8988T (cell line): ENCODE measurements around the gene HOXC10.

Experiments used
- DNase-seq: peaks from one replicate; pipeline ENCODE4 v3.0.0; 2011

The HOXC10 gene

DNA sequence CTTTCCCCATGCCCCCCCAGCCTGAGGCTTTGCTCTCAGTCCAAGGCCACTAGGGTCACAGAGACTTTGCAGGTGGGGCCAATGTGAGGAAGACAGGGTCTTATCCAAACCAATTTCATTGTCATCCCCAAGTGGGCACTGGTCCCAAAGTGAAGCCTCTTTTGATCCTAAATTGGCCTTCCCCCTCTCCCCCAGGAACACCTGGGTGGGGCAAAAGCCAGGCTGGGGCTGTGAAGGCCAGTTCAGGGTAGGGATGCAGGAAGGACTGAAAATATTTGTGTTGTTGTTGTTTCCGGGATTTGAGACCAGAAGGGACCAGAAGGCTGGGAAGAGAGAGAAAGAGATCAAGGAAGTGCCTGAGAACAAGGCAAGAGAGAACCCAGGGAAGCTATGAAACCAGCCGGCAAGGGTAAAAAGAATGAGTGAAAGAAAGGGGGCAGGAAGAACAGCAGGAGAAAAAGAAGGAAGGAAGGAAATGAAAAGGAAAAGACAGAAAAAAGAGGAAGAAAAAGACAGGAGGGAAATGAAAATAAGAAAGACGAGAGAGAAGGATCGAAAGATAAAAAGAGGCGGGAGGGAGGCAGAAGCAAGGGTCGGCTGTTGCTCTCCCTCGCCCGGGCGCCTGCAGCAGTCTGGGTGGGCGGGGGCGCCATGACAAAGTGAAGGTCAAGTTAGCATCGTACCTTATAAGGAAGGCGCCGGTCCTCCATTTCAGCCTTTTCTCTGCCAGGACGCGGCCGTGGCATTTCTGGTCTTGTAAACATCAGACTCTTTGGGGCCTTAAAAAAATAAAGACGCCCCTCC lies 19.5 kb upstream of the HOXC10 start:
- DNase-seq: no peak

DNA sequence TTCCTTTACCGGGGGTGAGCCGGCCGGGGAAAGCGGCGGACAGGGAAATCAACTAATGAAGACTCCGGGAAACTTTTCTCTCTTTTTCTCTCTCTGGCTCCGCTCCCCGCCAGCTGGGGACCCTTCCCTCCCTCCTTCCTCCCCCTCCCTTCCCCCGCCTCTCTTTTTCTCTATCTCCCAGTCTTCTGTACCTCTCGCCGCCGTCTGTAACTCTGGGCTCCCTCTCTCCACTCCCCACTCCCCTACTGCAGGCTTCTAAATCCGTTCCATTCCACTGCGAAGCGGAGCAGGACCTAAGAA lies 18.9 kb upstream of the HOXC10 start:
- no peak for DNase-seq

DNA sequence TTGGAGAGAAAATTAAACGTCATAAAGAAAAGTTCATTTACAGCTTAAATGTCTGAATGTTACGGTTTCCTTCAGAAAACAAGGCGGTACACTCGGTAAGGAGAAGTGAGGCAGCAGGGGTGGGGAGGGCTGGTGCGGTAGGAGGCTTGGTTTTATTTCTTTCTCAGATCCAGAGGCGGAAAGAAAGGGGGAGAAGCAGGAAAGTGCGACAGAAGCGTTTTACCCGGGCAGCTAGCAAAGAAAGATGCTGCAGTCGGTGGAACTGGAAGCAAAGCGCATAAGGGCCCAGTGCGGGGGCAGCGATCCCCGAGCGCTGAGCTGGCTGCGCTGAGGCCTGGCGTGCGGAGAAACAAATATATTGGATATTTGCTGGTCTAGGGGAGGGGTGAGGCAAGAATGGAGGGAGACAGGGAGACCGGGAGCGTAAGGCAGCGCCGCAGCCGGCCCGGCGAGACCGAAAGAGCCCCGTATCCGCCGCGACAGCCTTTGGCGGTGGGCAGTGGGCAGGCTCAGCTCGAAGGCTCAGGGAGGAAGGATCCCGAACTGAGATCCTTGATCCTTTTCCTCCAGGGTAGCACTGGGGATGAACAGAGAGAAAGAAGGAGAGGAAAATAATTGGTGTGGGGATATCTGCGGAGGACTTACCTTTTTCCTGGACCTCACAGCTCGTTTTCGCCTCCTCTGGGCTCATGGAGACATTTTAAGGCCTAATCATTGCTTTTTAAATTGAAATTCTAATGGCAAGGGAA lies 18.4 kb upstream of the HOXC10 start:
- DNase-seq: no peak

DNA sequence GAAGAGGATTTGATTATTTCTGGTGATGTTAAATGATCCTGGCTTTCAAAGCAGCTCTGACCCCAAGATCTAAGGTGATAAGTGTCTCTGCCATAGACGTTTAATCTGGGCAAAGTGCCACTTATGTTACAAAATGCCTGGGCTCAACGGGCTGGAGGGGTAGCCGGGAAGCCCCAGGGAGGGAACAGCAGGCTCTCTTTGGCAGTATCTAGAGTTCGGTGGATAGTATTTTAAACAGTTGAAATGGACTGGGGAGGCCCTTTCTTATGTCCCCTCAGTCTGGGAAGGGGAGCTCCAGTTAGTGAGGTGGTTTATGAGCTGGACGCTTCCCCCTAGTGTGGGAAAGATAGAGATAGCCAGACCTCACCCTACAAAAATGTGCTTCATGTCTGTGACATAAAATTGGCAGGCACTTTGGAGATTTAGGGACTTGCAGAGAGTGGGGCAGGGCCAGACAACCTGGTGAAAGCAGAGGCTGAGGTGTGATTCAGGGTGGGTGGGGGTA lies 17.5 kb upstream of the HOXC10 start:
- DNase-seq: no peak

DNA sequence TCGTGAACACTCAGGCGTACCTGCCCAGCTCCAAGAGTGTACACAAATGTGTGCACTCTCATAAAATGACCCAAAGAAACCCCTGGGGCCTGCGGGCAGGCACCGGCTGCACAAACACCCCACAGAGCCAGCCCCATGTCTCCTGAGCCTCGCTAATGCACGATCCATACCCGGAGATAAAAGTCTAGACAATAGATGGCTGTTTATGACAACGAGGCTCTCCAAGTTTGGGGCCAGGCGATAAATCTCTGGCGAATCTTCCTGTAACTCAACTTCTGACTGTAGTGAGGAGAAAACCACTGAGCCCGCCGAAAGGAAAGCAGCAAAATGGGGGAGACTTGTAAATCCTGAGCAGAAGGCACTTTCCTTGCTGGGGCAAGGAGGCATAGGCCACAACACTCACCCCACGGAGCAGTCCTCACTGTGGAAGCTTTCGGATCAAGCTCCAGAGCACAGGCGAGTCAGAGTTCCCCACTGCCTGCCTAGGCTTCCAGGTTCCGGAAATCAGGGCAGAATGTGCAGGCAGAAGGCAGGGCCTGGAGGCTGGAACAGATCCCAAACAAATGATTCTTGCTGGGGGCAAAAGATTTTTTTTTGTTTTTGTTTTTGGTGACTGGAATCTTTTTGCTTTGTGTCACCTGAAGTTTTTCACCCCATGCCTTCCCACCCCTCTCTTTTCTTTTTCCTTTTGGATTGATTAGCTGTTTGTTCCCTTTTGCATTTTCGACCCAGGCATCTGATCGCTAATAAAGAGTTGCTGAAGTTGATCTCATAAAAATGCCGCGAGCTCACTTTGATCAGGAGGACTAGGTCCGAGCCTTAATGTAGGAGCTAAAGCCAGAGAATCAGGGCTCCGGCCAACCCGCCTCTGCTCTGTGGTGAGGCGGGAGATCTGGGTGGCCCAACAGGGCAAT lies 16.5 kb upstream of the HOXC10 start:
- DNase-seq: no peak

DNA sequence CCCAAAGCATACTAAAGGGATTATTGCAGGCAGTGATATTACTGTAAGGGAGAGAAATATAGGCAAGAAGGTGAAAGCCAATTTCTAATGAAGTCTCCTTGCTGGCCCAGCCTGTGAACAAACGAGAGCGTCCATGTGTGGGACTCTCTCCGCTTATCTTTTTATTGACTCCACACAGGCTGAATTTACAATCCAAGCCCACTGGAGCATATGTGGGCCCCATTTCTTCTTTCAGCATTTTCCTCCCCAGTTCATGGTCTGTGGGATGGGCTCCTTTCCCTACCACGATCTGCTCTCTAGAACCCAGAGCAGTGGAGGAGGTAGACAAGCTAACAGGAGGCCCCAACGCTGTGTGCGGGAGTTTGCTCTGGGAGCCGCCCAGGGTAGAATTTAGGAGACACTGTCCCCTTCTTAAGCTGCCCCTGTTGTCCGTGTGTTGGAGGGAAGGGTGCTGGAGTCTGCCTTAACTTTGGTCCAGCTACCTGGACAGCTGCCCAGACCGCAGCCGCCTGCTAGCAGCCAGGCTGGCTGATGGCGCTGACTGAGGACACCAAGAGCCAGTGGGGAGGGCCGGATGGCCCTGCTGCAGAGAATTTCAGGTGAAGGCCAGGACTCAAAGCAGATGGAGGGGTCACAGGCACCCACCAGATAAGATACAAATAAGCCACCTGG lies 15.2 kb upstream of the HOXC10 start:
- no peak for DNase-seq

DNA sequence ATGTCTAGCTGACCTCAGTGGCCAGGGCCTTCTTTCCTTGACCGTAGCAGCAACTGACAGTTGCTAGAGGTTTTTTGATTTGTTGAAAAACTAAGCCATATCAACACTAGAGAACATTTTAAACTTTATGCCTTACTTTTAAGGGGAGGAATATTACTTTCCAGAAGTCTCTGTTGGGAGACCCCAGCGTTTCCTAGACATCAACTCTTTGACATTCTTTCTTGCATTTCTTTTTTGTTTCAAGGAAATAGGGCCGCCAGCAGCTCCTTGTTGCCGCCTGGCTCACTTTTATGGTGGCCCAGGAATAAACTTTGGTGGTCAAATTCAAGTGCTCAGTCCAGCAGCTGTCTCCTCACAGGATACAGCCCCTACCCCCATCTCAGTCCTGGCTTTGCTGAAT lies 14.5 kb upstream of the HOXC10 start:
- DNase-seq: no peak

DNA sequence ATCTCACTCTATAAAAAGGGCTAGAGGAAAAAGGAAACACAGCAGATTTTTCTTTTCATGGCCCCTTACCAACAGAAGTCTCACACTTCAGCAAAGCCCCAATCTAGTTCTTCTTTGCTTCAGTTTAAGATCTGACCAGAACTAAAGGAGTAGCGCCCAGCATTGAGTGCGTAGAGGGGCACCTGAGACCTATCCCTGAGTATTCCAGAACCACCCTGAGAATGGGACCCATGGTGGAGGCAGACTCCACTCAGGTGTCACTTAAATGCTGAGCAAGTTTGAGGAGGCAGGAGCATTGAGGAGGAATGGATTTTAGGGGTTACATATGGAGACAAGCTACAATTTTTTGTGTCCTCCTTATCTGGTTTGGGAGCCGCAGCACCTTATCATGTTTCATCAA lies 13.8 kb upstream of the HOXC10 start:
- DNase-seq: no peak

DNA sequence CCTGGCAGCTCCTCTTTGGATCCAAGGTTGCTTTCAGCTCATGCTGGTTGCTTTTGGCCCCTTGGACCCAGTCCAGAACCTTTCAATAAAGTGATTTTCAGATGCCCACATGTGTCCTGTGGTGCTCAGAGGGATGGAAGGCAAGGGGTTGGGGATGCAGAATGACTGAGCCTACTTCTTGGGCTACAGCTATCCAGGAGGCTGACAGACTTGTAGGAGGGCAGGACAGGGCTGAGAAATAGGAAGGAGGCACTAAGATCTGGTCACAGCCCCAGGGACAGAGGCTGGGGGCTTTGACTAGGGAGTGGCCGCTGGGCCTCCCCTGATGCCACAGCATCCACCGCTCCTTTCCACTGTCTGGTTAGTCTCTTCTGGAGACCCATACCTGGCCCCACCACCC lies 13.3 kb upstream of the HOXC10 start:
- no peak for DNase-seq

DNA sequence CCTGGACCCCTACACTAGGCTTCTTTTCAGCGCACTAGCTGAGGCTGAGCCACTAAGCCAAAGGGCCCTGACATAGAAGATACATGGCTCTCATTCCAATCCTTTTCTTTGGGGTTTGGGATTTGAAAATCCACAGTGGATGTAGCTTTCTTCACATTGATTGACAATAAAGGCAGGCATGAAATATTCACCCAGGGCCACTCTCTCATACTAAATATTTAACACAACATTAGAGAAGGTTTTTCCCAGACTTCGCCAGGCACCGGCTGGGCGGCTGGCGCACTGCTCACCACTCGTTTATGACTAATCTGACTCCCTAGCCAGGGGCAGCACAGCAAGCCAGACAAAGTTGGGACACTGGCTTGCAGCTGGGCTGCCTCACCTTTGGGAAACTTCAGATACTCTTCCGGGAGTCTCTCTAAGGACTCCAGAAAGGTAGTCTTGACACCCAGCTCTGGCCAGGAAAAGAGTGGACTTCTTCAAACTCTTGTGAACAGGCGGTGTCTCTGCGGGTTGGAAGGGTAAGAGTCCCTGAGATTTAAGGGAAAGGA lies 12.7 kb upstream of the HOXC10 start:
- no peak for DNase-seq

DNA sequence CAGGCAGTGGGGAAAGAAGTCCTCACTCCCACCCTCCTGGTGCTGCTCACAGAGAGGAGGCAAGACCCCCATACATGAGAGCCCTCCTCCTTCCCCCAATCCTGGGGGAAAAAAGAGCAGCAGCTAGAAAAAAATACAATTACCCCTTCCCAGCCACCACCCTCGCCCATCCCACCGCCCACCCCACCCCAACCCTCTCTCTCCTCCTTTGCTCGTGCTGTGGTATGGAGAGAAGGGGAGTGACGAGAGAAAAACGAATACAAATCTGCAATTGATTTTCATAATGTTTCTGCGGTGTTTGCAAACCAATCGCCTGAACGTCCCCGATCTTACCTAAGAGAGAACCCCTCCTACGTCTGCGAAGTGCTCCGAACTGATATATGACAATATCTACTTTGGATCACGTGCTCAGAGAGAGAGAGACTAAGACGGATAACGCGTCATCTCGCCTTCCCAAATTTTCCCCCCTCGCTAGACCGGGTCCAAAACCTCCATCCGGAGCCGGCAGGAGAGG lies 12.2 kb upstream of the HOXC10 start, which contains the start of gene HOXC11:
Gene HOXC11, plus strand, starts transcription at position 405 of the 514 bp plus-strand sequence. CDS start 116 bp downstream, outside the sequence.
- no peak for DNase-seq

DNA sequence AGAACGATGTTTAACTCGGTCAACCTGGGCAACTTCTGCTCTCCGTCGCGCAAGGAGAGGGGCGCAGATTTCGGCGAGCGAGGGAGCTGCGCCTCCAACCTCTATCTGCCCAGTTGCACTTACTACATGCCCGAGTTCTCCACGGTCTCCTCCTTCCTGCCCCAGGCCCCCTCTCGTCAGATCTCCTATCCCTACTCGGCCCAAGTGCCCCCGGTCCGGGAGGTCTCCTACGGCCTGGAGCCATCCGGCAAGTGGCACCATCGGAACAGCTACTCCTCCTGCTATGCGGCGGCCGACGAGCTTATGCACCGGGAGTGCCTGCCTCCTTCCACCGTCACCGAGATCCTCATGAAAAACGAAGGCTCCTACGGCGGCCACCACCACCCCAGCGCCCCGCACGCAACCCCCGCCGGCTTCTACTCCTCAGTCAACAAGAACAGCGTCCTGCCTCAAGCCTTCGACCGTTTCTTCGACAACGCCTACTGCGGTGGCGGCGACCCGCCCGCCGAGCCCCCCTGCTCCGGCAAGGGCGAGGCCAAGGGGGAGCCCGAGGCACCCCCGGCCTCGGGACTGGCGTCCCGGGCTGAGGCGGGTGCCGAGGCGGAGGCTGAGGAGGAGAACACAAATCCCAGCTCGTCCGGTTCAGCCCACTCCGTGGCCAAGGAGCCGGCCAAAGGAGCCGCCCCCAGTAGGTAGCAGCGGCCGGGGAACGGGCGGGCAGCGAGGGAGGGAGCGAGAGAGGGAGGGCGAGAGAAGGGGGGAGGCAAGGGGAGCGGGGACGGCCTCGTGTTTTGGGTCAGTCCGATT lies 11.5 kb upstream of the HOXC10 start:
- DNase-seq: no peak

DNA sequence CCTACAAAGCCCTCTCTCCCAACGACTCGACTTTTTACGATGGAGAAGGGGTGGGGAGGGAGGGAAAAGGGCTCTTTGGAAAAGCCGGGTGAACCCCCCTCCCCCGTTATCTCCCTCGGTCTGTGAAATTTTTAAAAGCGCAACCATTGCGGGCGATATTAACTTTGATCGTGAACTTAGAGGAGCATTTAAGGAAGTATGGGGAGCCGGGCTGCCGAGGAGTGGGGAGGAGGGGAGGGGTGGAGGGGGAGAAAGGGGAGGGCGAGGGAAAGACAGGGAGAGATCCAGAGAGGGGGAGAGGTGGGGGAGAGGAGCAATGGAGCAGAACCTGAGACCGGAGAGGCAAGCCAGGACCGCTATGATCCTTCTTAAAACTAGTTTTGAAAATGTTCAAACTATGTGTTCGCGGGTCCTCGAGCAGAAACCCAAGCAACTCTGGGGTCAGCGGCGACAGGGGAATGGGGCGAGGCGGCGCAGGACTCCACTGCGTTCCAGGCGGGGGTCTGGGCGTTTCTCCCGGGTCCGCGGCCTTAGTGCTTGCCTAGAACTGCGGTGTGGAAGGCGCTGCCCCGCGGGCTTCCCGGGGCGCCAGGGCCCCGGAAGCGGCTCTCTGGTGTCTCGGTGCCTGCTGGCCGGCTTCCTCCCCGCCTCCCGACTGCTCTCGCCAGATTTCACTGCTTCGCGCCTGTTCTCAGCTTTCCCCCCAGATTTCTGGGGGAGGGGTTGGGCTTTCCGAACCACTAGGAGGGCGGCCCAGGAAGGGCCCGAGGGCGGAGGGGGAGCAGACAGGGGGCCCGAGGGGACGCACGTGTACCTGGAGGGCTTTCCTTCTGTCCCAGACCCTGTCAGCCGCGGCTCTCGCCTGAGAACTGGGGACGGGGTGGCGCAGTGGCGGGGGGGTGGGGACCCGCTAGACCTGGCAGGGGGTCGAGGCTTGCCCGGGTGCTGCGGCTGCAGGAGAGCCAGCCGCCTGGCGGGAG lies 10.6 kb upstream of the HOXC10 start, which contains the start of gene HOTAIR:
Gene HOTAIR, minus strand, starts transcription at position 871 of the 980 bp plus-strand sequence.
- no peak for DNase-seq

DNA sequence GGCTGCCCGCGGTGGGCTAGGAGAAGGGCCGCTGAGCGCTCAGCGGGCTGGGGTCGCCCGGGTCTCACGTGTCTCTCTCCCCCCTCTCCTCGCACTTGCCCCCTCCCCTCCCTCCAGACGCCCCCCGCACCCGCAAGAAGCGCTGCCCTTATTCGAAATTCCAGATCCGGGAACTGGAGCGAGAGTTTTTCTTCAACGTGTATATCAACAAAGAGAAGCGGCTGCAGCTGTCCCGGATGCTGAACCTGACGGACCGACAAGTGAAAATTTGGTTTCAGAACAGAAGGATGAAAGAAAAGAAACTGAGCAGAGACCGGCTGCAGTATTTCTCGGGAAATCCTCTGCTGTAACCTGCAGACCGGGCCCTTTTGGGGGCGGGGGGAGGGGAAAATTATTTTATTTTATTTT lies 9.9 kb upstream of the HOXC10 start:
- DNase-seq: no peak

DNA sequence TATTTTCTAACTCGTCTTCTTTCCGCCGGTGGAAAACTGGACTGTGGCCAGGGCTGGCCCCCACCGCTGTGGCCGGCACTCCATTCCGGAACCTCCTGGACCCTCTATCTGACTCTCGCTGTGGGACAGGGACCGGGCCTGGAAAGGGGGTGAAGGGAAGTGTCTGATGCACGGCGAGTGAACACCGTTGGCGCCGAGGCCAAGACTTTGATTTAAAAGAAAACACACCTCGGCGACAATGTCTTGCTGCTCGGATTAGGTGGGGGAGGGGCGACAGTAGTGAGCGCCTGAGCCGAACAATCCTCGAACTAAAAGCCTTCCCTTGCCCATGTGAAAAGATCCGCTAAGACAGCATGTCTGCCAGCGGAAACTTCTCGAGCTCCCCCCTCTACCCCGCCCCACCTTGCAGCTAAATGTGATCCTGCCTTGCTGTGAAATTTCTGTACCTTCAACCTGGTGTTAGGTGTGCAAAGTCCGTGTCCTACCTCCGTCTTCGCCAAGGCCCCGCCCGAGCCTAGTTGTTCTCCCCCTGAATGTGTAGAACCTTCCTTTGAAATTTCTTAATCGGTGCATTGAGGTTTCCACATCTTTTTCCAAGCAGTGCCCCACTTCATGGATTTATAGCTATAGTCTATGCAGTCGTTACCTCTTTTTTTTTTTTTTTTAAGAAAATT lies 9.3 kb upstream of the HOXC10 start:
- DNase-seq: no peak

DNA sequence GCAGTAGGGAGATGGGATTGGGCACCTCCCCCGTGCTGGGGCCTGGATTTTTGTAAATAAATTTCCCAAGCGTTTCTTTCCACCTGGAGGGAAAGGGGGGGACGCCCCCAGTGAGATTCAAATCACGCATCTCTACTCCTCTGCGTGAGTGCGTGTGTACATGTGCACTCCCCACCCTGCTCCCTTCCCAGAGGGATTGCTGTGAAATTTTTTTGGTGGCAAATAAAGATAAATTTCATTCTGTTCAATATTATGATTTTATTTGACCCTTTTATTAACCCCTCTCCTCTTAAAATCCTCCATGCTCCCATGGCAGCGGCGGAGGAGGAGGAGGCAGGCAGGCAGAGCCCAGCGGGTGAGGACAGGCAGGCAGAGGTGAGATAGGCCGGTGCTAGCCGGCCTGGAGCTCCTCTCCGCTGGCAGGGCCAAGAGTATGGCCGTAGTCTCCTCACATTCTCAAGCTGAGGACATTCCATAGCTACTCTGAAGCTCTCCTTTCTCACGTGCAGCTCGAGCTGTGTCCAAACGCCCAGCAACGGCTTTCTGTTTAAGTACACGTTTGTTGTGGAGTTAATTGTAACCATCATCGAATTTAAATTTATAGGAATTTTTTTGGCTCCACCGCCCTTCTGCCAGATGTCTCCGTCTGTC lies 8.6 kb upstream of the HOXC10 start:
- no peak for DNase-seq

DNA sequence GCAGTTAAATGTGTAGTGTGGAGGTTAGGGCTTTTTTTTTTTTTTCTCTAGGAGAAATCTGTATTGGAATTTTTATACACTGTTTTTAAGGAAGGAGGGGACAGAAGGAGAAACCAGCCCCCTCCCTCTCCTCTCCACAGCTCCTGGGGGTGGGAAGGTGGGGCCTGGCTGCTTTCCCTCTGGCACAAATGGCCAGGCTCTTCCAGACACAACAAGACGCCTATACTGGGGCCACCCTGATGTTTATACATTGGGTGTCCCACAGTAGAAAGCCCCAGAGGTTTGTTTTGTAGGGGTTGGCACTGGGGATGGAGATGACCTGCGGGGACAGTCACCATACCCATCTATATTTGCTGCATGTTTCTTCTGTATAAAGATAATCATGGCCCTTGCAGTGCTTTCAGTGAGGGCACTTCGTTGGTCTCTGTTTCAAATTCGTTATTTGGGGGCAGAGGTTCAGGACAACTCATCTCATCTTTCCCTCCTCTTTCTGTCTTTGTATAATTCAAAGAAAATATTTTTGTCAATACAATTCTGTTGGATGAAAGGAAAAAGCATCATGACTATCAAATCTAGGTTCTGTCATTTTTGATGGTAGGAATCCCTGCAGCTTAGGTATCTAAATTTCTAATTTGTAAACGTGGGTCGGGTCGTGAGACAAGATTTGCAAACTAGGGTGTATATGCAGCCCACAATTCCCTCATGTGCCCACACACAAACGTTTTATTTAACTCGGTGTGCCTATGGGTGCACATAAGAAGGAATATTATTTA lies 7.9 kb upstream of the HOXC10 start:
- DNase-seq: no peak
